ENCODE results near the gene LCE1E. TPM values are rescaled to one million over a fixed set of nuclear protein-coding genes. Genes with fewer than 3 reads are reported as not detected.
A peak's percentile ranks its signal among the peaks of the same experiment; 100 is the strongest.

Gene LCE1E
- not detected for total RNA-seq (ENCODE audit: insufficient read depth, low replicate concordance)

GRCh38 chr1:152786077-152786476, at the start of gene LCE1E:
Gene LCE1E (plus strand): TSS chr1:152786257. CDS start chr1:152787300, 1,043 bp downstream.
- DNase-seq (ENCODE audit: low spot score), result no peak

- no peak for DNase-seq (ENCODE audit: low spot score)
These were observed 48.1 kb upstream of the LCE1E start for GRCh38 chr1:152737997-152738396.

GRCh38 chr1:152739841-152740240, 46.2 kb upstream of the LCE1E start:
- no peak for DNase-seq (ENCODE audit: low spot score)

DNA sequence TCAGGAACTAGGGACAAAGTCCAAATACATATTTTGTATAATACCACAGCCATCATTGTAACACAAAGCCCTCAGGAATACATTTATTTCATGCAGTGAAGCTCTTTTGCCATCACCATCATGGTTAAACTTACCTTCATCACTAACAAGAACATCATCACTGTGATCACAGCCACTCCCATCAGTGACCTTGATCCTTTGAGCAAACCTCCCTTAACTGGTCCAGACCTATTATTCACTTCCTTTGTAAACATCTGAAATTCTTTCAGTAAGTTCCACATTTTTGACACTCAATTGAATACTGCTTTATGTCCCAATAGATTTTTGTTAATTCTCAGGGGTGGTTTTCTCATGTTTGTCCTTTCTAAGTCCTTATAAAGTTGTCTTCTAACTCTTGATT, 44.4 kb upstream of the LCE1E start:
- no peak for DNase-seq (ENCODE audit: low spot score)

DNA sequence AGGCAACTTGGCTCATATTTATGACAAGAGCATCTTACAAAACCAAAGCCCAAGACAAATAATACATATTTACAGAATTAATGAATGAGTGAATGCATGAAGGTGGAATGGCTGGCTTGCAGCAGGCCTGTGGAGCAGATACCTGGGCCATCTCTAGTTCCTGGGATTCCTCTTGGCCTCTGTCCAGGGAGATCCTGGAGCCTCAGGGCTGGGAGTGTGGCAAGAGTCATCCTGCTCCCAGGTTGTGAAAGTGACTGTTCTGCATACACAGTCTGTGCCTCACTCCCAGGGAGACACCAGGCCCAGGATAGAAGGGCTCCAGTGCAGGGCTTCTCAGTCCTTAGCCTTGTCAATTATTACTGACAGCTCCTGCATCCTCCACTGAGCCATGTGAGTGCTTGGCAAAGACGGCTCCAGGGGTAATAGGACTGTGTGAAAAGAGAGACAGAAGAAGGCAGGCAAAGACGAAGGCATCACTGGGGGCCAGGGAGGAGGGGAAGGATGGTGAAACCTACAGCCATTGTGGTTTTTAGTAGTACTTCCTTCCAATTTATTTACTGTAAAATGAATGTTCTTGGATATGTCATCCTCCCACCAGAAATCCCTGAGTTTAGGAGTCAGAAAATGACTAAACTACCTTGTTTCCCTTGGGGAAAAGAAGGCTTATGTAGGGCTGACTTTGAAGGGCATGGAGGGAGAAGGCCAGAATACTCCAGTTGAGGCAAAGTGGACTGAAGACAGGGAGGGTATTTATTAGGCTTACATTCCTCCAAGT, 42.5 kb upstream of the LCE1E start:
- no peak for DNase-seq (ENCODE audit: low spot score)

GRCh38 chr1:152745289-152745704, 40.8 kb upstream of the LCE1E start:
- no peak for DNase-seq (ENCODE audit: low spot score)

DNA sequence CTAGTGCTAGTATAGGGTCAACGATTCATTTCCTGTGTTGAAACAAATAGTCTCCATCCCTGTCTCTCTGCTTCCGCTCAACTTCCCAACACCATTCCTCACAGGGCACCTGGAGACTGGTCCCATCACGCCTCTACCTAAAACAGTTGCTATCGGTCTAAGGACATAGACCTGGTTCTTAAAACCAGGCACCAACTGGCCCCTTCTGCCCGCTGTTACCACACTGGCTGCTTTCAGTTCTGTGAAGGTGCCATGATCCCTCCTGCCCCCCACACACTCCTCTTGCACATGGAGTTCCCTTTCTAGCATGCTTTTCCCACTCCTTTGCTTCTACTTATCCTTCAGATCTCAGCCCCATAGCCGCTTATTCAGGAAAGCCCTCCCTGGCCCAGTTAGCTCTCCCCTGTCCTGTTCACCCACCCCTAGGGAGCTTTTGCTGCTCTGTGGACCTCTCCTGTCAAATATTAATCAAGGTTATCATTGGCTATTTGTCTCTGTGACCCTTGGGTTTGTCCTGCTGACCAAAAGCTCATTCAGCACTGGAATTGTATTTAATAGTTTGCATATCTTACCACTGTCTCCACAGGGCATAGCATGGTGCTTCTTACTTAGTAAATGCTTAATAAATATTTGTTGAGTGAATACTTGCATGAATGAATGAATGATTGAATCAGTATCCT, 40.2 kb upstream of the LCE1E start:
- no peak for DNase-seq (ENCODE audit: low spot score)

DNA sequence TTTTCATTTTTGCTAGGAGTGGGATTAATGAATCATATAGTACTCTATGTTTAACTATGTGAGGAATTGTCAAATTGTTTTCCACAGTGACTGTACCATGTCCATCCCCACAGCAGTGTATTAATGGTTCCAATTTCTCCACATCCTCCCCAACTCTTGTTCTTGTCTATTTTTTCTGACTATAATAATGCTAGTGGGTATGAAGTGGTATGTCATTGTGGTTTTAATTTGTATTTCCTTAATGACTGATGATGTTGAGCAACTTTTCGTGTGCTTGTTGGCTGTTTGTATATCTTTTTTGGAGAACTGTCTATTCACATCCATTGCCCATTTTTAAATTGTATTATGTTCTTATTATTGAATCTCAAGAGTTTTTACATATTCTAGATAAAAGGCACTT, 38.2 kb upstream of the LCE1E start:
- no peak for DNase-seq (ENCODE audit: low spot score)

DNA sequence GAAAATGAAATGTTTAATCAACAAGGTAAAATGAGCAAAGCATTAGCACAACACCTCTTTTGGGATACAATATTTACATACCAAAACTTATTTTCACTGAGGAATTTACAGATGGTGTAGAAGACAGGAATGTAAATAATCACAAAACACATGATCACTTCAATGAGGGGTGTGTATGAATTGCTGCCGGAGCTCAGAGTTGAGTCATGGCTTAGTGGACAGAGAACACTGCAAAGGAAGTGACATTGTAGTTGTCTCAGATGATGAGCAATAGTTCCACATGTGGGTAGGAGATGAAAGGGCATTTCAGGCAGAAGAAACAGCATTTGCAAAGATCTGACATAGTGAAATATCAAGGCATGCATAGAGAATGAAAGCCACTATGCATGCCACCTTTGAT, 33.8 kb upstream of the LCE1E start:
- DNase-seq (ENCODE audit: low spot score), result no peak

- no peak for DNase-seq (ENCODE audit: low spot score)
These were observed 32.5 kb upstream of the LCE1E start for GRCh38 chr1:152753586-152753985.

GRCh38 chr1:152756872-152757271, 29.2 kb upstream of the LCE1E start:
- DNase-seq (ENCODE audit: low spot score), result no peak

DNA sequence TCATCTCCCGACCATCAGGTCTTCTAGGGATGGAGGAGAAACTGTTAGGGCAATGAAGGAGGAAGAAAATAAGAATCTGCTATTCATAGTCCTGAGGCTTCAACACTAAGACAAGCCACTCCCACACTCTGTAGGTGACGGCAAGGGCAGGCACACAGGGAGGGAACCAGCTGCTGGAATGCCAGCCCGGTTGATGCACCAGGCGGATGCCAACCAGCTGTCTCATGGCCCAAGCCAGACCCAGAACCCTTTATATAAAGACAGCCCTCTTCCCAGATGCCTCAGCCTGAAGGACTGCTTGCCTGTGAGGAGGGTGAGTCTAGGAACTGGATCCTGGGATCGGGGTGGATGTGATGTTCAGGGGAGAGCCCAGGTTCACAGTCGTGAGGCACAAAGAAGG, 28.3 kb upstream of the LCE1E start, which contains the start of gene KPRP:
Gene KPRP (plus strand): TSS at position 279 of the 400 bp plus-strand sequence. CDS start 1,564 bp downstream, outside the sequence.
- DNase-seq (ENCODE audit: low spot score), result no peak

DNA sequence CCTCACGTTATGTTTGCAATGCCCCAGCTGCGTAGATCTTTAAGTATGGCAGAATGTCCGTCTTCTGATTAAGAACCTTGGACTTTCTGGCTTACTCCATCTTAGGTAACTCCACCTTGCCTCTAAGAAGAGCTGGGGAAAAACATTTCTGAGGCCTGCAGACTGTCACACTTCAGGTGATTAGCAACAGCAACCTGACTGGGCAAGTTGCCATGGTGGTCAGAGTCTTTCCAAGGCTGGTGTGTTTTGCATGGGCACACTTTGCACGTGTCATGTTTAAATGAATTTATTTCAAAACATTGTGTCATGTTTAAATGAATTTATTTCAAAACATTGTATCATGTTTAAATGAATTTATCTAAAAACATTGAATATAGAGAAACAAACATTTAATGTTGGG, 27.4 kb upstream of the LCE1E start:
- DNase-seq (ENCODE audit: low spot score), result peak; percentile 1

GRCh38 chr1:152759453-152760173, 26.4 kb upstream of the LCE1E start:
- peak; percentile 29 for DNase-seq (ENCODE audit: low spot score)

DNA sequence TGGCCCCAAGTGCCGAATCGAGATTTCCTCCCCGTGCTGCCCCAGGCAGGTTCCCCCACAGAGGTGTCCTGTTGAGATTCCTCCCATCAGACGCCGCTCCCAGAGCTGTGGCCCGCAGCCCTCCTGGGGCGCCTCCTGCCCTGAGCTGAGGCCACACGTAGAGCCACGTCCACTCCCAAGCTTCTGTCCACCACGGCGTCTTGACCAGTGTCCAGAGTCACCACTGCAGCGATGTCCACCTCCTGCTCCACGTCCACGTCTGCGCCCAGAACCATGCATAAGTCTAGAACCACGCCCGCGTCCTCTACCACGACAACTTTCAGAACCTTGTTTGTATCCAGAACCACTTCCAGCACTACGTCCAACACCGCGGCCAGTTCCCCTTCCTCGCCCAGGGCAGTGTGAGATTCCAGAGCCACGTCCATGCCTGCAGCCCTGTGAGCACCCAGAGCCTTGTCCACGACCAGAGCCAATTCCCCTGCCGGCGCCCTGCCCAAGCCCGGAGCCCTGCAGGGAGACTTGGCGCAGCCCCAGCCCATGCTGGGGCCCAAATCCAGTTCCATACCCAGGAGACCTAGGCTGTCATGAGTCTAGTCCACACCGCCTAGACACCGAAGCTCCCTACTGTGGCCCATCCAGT, 25.4 kb upstream of the LCE1E start:
- DNase-seq (ENCODE audit: low spot score), result no peak

- DNase-seq (ENCODE audit: low spot score), result no peak
These were observed 24.3 kb upstream of the LCE1E start for GRCh38 chr1:152761609-152762213.

GRCh38 chr1:152768847-152769533, 17.1 kb upstream of the LCE1E start:
- no peak for DNase-seq (ENCODE audit: low spot score)

DNA sequence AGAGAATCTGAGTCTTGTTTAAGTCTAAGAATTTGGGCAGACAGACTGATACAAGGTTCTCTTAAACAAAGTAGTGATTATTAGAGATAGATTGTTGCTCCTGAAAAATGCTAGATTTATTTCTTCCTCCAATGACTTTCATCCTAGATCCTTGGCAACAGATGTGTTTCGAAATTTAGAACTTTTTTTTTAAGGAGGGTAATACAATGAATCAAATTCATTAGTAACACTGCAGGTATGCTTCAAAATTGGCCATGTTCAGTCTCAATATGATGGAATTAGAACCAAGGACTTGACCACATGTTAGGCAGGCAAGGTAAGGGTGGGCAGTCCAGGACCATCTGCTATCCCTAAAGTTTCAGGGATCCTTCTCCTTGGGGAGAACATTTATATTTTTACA, 15.6 kb upstream of the LCE1E start:
- no peak for DNase-seq (ENCODE audit: low spot score)

DNA sequence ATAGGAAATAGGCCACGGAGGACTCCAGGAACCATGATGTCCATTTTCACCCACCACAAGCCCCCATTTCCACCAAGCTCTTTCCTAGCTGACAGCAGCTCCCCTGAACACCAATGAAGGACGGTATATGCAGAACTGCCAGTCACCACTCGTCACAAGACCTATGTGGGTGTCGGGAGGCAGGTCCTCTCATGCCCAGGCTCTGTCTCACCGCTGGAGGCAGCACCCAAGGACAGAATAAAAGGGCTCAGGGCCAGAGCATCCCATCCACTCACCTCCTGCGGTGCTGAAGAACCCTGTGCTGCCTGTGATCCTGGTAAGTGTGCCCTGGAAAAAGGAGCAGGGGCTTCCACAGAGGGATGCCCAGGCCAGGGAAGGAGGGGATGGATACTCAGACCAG, 11.2 kb upstream of the LCE1E start, which contains the start of gene LCE1F:
Gene LCE1F (plus strand): TSS at position 266 of the 400 bp plus-strand sequence. CDS start 1,232 bp downstream, outside the sequence.
- no peak for DNase-seq (ENCODE audit: low spot score)

GRCh38 chr1:152776361-152776760, 9.7 kb upstream of the LCE1E start:
- no peak for DNase-seq (ENCODE audit: low spot score)
